ENCODE results near the gene ABCA5. TPM values are rescaled to one million over a fixed set of nuclear protein-coding genes. Genes with fewer than 3 reads are reported as not detected.

ABCA5 gene
- total and polyA plus RNA-seq, 2 of the 13 experiments (the other 11 are each of a cell fraction or from before 2014, with no cell fraction given): 9.7 to 10.1 TPM

DNA sequence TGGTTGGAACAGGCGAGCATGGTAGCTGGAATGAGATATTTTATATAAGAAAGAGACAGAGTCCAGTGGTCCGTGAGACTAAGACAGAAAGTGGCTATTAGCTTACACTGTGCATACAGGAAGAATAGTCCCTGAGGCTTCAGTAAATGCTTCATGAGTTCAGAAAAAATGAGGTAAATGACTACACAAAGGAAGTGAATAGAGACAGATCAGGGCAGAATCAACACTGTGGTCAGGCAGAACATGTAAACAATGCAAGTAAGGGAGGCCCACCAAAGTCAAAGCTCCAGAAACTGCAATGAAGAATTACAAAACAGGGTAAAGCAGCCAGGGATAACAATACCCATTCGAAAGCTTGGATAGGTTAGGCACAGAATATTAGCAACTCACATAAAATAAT lies 103.1 kb downstream of the ABCA5 start (continued):
- TF ChIP-seq, protein P1, sequence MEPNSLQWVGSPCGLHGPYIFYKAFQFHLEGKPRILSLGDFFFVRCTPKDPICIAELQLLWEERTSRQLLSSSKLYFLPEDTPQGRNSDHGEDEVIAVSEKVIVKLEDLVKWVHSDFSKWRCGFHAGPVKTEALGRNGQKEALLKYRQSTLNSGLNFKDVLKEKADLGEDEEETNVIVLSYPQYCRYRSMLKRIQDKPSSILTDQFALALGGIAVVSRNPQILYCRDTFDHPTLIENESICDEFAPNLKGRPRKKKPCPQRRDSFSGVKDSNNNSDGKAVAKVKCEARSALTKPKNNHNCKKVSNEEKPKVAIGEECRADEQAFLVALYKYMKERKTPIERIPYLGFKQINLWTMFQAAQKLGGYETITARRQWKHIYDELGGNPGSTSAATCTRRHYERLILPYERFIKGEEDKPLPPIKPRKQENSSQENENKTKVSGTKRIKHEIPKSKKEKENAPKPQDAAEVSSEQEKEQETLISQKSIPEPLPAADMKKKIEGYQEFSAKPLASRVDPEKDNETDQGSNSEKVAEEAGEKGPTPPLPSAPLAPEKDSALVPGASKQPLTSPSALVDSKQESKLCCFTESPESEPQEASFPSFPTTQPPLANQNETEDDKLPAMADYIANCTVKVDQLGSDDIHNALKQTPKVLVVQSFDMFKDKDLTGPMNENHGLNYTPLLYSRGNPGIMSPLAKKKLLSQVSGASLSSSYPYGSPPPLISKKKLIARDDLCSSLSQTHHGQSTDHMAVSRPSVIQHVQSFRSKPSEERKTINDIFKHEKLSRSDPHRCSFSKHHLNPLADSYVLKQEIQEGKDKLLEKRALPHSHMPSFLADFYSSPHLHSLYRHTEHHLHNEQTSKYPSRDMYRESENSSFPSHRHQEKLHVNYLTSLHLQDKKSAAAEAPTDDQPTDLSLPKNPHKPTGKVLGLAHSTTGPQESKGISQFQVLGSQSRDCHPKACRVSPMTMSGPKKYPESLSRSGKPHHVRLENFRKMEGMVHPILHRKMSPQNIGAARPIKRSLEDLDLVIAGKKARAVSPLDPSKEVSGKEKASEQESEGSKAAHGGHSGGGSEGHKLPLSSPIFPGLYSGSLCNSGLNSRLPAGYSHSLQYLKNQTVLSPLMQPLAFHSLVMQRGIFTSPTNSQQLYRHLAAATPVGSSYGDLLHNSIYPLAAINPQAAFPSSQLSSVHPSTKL (CRISPR knock-in tag; IDR thresholded peaks at IDR 0.05): peak; percentile 86
- TF ChIP-seq ZNF883 (CRISPR knock-in tag; IDR thresholded peaks at IDR 0.05; ENCODE audit: not compliant biosample characterization) (no peak), IRF2 (CRISPR knock-in tag; IDR thresholded peaks at IDR 0.05) (peak; percentile 58; the same call in 1 of the 2 replicates), SP140L (CRISPR knock-in tag; IDR thresholded peaks at IDR 0.05; ENCODE audit: borderline replicate concordance) (no peak), ZNF34 (CRISPR knock-in tag; IDR thresholded peaks at IDR 0.05; ENCODE audit: borderline replicate concordance) (no peak), ZNF331 (CRISPR knock-in tag; IDR thresholded peaks at IDR 0.05) (no peak), MXD4 (CRISPR knock-in tag; IDR thresholded peaks at IDR 0.05) (no peak), NBN (conservative IDR thresholded peaks at IDR 0.05) (no peak), ZNF674 (CRISPR knock-in tag; IDR thresholded peaks at IDR 0.05; ENCODE audit: low read depth) (no peak), RXRA (CRISPR knock-in tag; IDR thresholded peaks at IDR 0.05) (no peak), ZKSCAN8 (CRISPR knock-in tag; IDR thresholded peaks at IDR 0.05; ENCODE audit: borderline replicate concordance) (no peak), PREB (CRISPR knock-in tag; IDR thresholded peaks at IDR 0.05) (no peak), ZSCAN21 (CRISPR knock-in tag; IDR thresholded peaks at IDR 0.05; ENCODE audit: borderline replicate concordance) (no peak), ZNF749 (CRISPR knock-in tag; IDR thresholded peaks at IDR 0.05; ENCODE audit: borderline replicate concordance) (no peak), ZNF33A (CRISPR knock-in tag; IDR thresholded peaks at IDR 0.05; ENCODE audit: borderline replicate concordance) (no peak), GPN1 (CRISPR knock-in tag; IDR thresholded peaks at IDR 0.05; ENCODE audit: borderline replicate concordance) (no peak), ZNF282 (IDR thresholded peaks at IDR 0.05; ENCODE audit: partially characterized antibody) (no peak), MEIS2 (CRISPR knock-in tag; IDR thresholded peaks at IDR 0.05) (no peak), AGO1 (IDR thresholded peaks at IDR 0.05; ENCODE audit: low read depth, low read length, poor library complexity, severe bottlenecking) (no peak), MTF2 (CRISPR knock-in tag; IDR thresholded peaks at IDR 0.05; ENCODE audit: borderline replicate concordance) (no peak), MED1 (CRISPR knock-in tag; IDR thresholded peaks at IDR 0.05) (peak; percentile 59), KDM6A (CRISPR knock-in tag; IDR thresholded peaks at IDR 0.05; ENCODE audit: low read depth) (peak; percentile 57; the same call in 1 of the 2 replicates), MAZ (IDR thresholded peaks at IDR 0.05; ENCODE audit: borderline replicate concordance, low read depth, low read length) (no peak), MAZ (CRISPR knock-in tag; IDR thresholded peaks at IDR 0.05; ENCODE audit: low read depth) (no peak), RAD21 (CRISPR knock-in tag; IDR thresholded peaks at IDR 0.05) (no peak), ZFP36 (IDR thresholded peaks at IDR 0.05; ENCODE audit: borderline replicate concordance, low read depth, low read length, partially characterized antibody) (no peak), NR2F6 (IDR thresholded peaks at IDR 0.05) (no peak), NR2F6 (CRISPR knock-in tag; IDR thresholded peaks at IDR 0.05) (no peak), EZH2 (conservative IDR thresholded peaks at IDR 0.05; ENCODE audit: low read depth, low read length) (no peak)
